PC-3 (cell line): ENCODE results near the gene ZIC4. TPM values are rescaled to one million over a fixed set of nuclear protein-coding genes. Genes with fewer than 3 reads are reported as not detected.
A peak's percentile ranks its signal among the peaks of the same experiment; 100 is the strongest.

Experiments used
- ATAC-seq: fragments of 200-7000 bp; cut with Tn5 transposase; 2 replicates; pipeline ENCODE4 v1.9.1; 2020; ENCODE audit warnings: mild to moderate bottlenecking, moderate library complexity
- BruUV-seq: library from RNA; stranded (reverse); fragments of 400-500 nt; replicated peaks from 2 replicates; lab custom pipeline; 2021; lab: Mats Ljungman, UMichigan
- CTCF ChIA-PET: fragments of 300-600 bp; sonication (Branson Sonifier 250); formaldehyde crosslinking; loops from one replicate; lab custom pipeline; 2022; ENCODE audit warnings: antibody characterized with exemption; lab: Charles Lee
- POLR2A ChIA-PET: fragments of 300-600 bp; sonication (Branson Sonifier 250); formaldehyde crosslinking; loops from one replicate; lab custom pipeline; 2022; ENCODE audit warnings: antibody characterized with exemption; ENCODE audit not compliant: unreplicated experiment; lab: Charles Lee
- DNase-seq: peaks from one replicate; pipeline ENCODE4 v3.0.0-alpha.2; 2015
- H2AFZ ChIP-seq: fragments of 300-600 bp; sonication (generic); 2 replicates; pipeline ENCODE4 v1.6.0; 2016; ENCODE audit warnings: antibody characterized with exemption, low read length
- H3F3A ChIP-seq: fragments of 300-600 bp; sonication (generic); one replicate; pipeline ENCODE4 v1.6.0; 2017; ENCODE audit warnings: antibody characterized with exemption, low read length, control low read depth, mild to moderate bottlenecking; ENCODE audit not compliant: unreplicated experiment
- H3K27ac ChIP-seq: fragments of 300-600 bp; sonication (generic); 2 replicates; pipeline ENCODE4 v1.5.1; 2016; ENCODE audit warnings: mild to moderate bottlenecking, low read length
- H3K27me3 ChIP-seq: fragments of 300-600 bp; sonication (generic); 2 replicates; pipeline ENCODE4 v1.6.1; 2016; ENCODE audit warnings: low read length, mixed read lengths
- H3K36me3 ChIP-seq: fragments of 300-600 bp; sonication (generic); 2 replicates; pipeline ENCODE4 v1.6.1; 2016; ENCODE audit warnings: low read depth, mixed run types, low read length, mixed read lengths
- H3K4me1 ChIP-seq: fragments of 300-600 bp; sonication (generic); 2 replicates; pipeline ENCODE4 v1.5.1; 2016; ENCODE audit warnings: low read length; ENCODE audit not compliant: insufficient read depth
- H3K4me2 ChIP-seq: fragments of 300-600 bp; sonication (generic); 2 replicates; pipeline ENCODE4 v1.6.0; 2016; ENCODE audit warnings: low read length
- H3K4me3 ChIP-seq: fragments of 300-600 bp; sonication (generic); 2 replicates; pipeline ENCODE4 v1.5.1; 2016; ENCODE audit warnings: mild to moderate bottlenecking, low read length, mixed read lengths
- H3K79me2 ChIP-seq: fragments of 300-600 bp; sonication (generic); 2 replicates; pipeline ENCODE4 v1.6.1; 2017; ENCODE audit warnings: low read length, mixed read lengths
- H3K9ac ChIP-seq: fragments of 300-600 bp; sonication (generic); 2 replicates; pipeline ENCODE4 v1.6.0; 2016; ENCODE audit warnings: mild to moderate bottlenecking, low read length
- H3K9me2 ChIP-seq: fragments of 300-600 bp; sonication (generic); replicated peaks from 2 replicates; pipeline ENCODE4 v1.6.1; 2016; ENCODE audit warnings: mixed run types, low read length, mixed read lengths
- H3K9me3 ChIP-seq: fragments of 300-600 bp; sonication (generic); 2 replicates; pipeline ENCODE4 v1.6.1; 2016; ENCODE audit warnings: low read length, mixed read lengths
- H4K20me1 ChIP-seq: fragments of 300-600 bp; sonication (generic); 2 replicates; pipeline ENCODE4 v1.6.1; 2016; ENCODE audit warnings: low read length, mixed read lengths
- CTCF ChIP-seq: fragments of 300-600 bp; sonication (generic); conservative IDR thresholded peaks from 2 replicates; pipeline ENCODE4 v1.5.1; 2017; ENCODE audit warnings: antibody characterized with exemption, low read depth, mild to moderate bottlenecking, low read length
- EZH2 ChIP-seq: fragments of 300-600 bp; sonication (generic); IDR thresholded peaks from one replicate; pipeline ENCODE4 v1.6.1; 2017; ENCODE audit warnings: antibody characterized with exemption, mild to moderate bottlenecking, low read length; ENCODE audit not compliant: unreplicated experiment
- EZH2phosphoT487 ChIP-seq: fragments of 300-600 bp; sonication (generic); IDR thresholded peaks from 2 replicates; pipeline ENCODE4 v1.6.1; 2018; ENCODE audit warnings: mild to moderate bottlenecking, antibody characterized with exemption, low read length, borderline replicate concordance
- intact Hi-C: fragments of 100-400 bp; cut with micrococcal nuclease; formaldehyde crosslinking; loops from 2 replicates; pipeline ENCODE4 v1.9.0; 2023
- total RNA-seq: library from RNA; depleted of rRNA; stranded (reverse); fragments of >200 nt; gene quantifications from 2 replicates; pipeline ENCODE4 v1.2.3, GENCODE V29; 2014

ZIC4 gene
- total RNA-seq, 1 experiment from 2014 or later: not detected

GRCh38 chr3:147417551-147418295 is 11.4 kb upstream of the ZIC4 start:
- TF ChIP-seq EZH2phosphoT487 (no peak), EZH2 (no peak), CTCF (no peak)
- no peaks in the 10 kb centered on the region for H3F3A ChIP-seq
- no peaks in the 10 kb centered on the region for H4K20me1 ChIP-seq
- ATAC-seq (no peak), DNase-seq (no peak)
- no peaks in the 10 kb centered on the region for H3K9me3 ChIP-seq
- peaks cover 93% of the 10 kb centered on the region for H3K27me3 ChIP-seq
- no peak overlapping the region for H3K4me2 ChIP-seq
- no peak overlapping the region for H3K27ac ChIP-seq
- intact Hi-C loops: no loop called here
- no peak overlapping the region for H3K9ac ChIP-seq
- no peak overlapping the region for H3K4me3 ChIP-seq
- ChIA-PET CTCF (no interaction called here), POLR2A (no interaction called here)
- no peaks in the 10 kb centered on the region for H3K9me2 ChIP-seq
- no peaks in the 10 kb centered on the region for H3K79me2 ChIP-seq
- no TSS peak for BruUV-seq
- H3K36me3 ChIP-seq: no peaks in the 10 kb centered on the region
- H2AFZ ChIP-seq: no peak overlapping the region
- no peaks in the 10 kb centered on the region for H3K4me1 ChIP-seq

- Histone ChIP-seq H3K36me3 (no peaks in the 10 kb centered on the region), H3K4me3 (no peak overlapping the region), H3K4me1 (no peaks in the 10 kb centered on the region), H3K9me2 (no peaks in the 10 kb centered on the region), H3K9ac (no peak overlapping the region), H3K27me3 (peaks cover 93% of the 10 kb centered on the region), H4K20me1 (no peaks in the 10 kb centered on the region), H3K4me2 (no peak overlapping the region), H3F3A (no peaks in the 10 kb centered on the region), H3K27ac (no peak overlapping the region), H3K9me3 (no peaks in the 10 kb centered on the region), H2AFZ (no peak overlapping the region), H3K79me2 (no peaks in the 10 kb centered on the region)
- DNase-seq (no peak), ATAC-seq (no peak)
- intact Hi-C loops: no loop called here
- POLR2A ChIA-PET: no interaction called here
- CTCF ChIA-PET: no interaction called here
- TF ChIP-seq EZH2: no peak
- TF ChIP-seq CTCF: no peak
- no TSS peak for BruUV-seq
Observed at GRCh38 chr3:147416931-147417330, 10.6 kb upstream of the ZIC4 start.

GRCh38 chr3:147415874-147416273 is 9.5 kb upstream of the ZIC4 start:
- H3K79me2 ChIP-seq: no peaks in the 10 kb centered on the region
- ATAC-seq: no peak
- no peak overlapping the region for H3K4me3 ChIP-seq
- intact Hi-C loops: no loop called here
- peaks cover 92% of the 10 kb centered on the region for H3K27me3 ChIP-seq
- H4K20me1 ChIP-seq: no peaks in the 10 kb centered on the region
- peak; percentile 27 for DNase-seq
- TF ChIP-seq EZH2phosphoT487: no peak
- peak; percentile 59; the same call in 1 of the 2 replicates for TF ChIP-seq CTCF
- POLR2A ChIA-PET: no interaction called here
- no peak overlapping the region for H3K9ac ChIP-seq
- H3K9me2 ChIP-seq: no peaks in the 10 kb centered on the region
- H3K4me1 ChIP-seq: no peaks in the 10 kb centered on the region
- no peaks in the 10 kb centered on the region for H3K36me3 ChIP-seq
- no TSS peak for BruUV-seq
- no peak overlapping the region for H2AFZ ChIP-seq
- H3F3A ChIP-seq: no peaks in the 10 kb centered on the region
- CTCF ChIA-PET: no interaction called here
- H3K27ac ChIP-seq: no peak overlapping the region
- H3K9me3 ChIP-seq: no peaks in the 10 kb centered on the region
- no peak overlapping the region for H3K4me2 ChIP-seq
